Muscle layer of colon (tissue), 2 donors: ENCODE data around the gene GLIS1.

Experiments
- H3K27ac ChIP-seq: one replicate; pipeline ENCODE4 v1.7.0; 2013; ENCODE audit warnings: low read depth, mild to moderate bottlenecking, low read length, moderate library complexity
- H3K27me3 ChIP-seq, 2 donors: one replicate each; pipeline ENCODE4 v1.7.0; 2013; ENCODE audit warnings: low read length in 2 of 2, mild to moderate bottlenecking in 2 of 2; ENCODE audit not compliant: insufficient read depth in 2 of 2, control insufficient read depth in 1 of 2
- H3K36me3 ChIP-seq: one replicate; pipeline ENCODE4 v1.7.0; 2013; ENCODE audit warnings: mild to moderate bottlenecking, low read length; ENCODE audit not compliant: insufficient read depth
- H3K4me1 ChIP-seq: one replicate; pipeline ENCODE4 v1.7.0; 2013; ENCODE audit warnings: mild to moderate bottlenecking, low read length; ENCODE audit not compliant: insufficient read depth
- H3K4me3 ChIP-seq, 2 donors: one replicate each; pipeline ENCODE4 v1.7.0; 2013; ENCODE audit warnings: low read length in 2 of 2, low read depth in 1 of 2, mild to moderate bottlenecking in 1 of 2, moderate library complexity in 1 of 2
- H3K9ac ChIP-seq: one replicate; pipeline ENCODE4 v1.7.0; 2013; ENCODE audit warnings: low read length
- H3K9me3 ChIP-seq: one replicate; pipeline ENCODE4 v1.7.0; 2013; ENCODE audit warnings: mild to moderate bottlenecking, low read length
- donor health status: abdominal sarcoma.
- donor health status: Adenocarcinoma of cecum.

Gene GLIS1

GRCh38 chr1:53459321-53460175 lies 279.4 kb downstream of the GLIS1 start, which contains the start of gene DMRTB1:
DMRTB1 (plus strand) TSS chr1:53459399; CDS start chr1:53459454, 55 bp downstream.
- Histone ChIP-seq H3K9me3 (no peaks in the 10 kb centered on the region), H3K27me3 (no peaks in the 10 kb centered on the region), H3K4me3 (no peak within 1 kb of the TSS), H3K27ac (no peak within 1 kb of the TSS), H3K9ac (no peak within 1 kb of the TSS), H3K36me3 (no peaks in the 10 kb centered on the region), H3K4me1 (no peaks in the 10 kb centered on the region)

GRCh38 chr1:53458634-53459033 lies 280.3 kb downstream of the GLIS1 start:
- no peak overlapping the region for H3K9ac ChIP-seq

More at GRCh38 chr1:53458634-53459033, 280.3 kb downstream of the GLIS1 start:
- no peaks in the 10 kb centered on the region for H3K27me3 ChIP-seq
- H3K27ac ChIP-seq: no peak overlapping the region
- H3K9me3 ChIP-seq: no peaks in the 10 kb centered on the region
- no peaks in the 10 kb centered on the region for H3K36me3 ChIP-seq
- H3K4me3 ChIP-seq: no peak overlapping the region
- no peaks in the 10 kb centered on the region for H3K4me1 ChIP-seq
